ENCODE results near the gene TMEM236. TPM values are rescaled to one million over a fixed set of nuclear protein-coding genes. Genes with fewer than 3 reads are reported as not detected.

Gene TMEM236
- total RNA-seq: 0.16 TPM in 1 of 2 replicates, not detected in the other

GRCh38 chr10:17751781-17752445, at the start of gene TMEM236:
TSS of gene TMEM236 (plus strand) at chr10:17752201. CDS start at chr10:17752296, 95 bp downstream.

GRCh38 chr10:17808971-17809841, 57.2 kb downstream of the TMEM236 start, which contains the start of gene MRC1:
TSS of gene MRC1 (plus strand) at chr10:17809348. CDS start at chr10:17809466, 118 bp downstream.

Small RNA genes lying within 50 kb of the gene (small RNA-seq; reads per million reads assigned to genes)
- not detected for gene MIR511

Other genes with a start within 250 kb of the TMEM236 start
- gene HACD1, start 134.8 kb upstream of the TMEM236 start, total RNA-seq: 43.2 and 46.1 TPM in 2 replicates
- 39.7 and 40.9 TPM in 2 replicates for gene STAM, start 108.0 kb upstream of the TMEM236 start, total RNA-seq
- under 0.01 TPM in 1 of 2 replicates, not detected in the other for gene MRC1, start 57.1 kb downstream of the TMEM236 start, total RNA-seq
- gene SLC39A12, start 199.7 kb downstream of the TMEM236 start, total RNA-seq: not detected in 2 replicates

All from hair follicle dermal papilla cell (primary cell).